ENCODE results near the gene EFCAB11.

The EFCAB11 gene

GRCh38 chr14:89908712-89909450, 45.6 kb downstream of the EFCAB11 start:
- TF ChIP-seq CTCF (IDR thresholded peaks at IDR 0.05) = no peak

- no peak for TF ChIP-seq CTCF (IDR thresholded peaks at IDR 0.05)
These were observed 46.9 kb downstream of the EFCAB11 start for GRCh38 chr14:89907655-89908054.

- TF ChIP-seq CTCF (IDR thresholded peaks at IDR 0.05) = no peak
These were observed 48.5 kb downstream of the EFCAB11 start for GRCh38 chr14:89906000-89906399.

- TF ChIP-seq CTCF (IDR thresholded peaks at IDR 0.05) = no peak
These were observed 51.1 kb downstream of the EFCAB11 start for GRCh38 chr14:89903340-89903952.

- TF ChIP-seq CTCF (IDR thresholded peaks at IDR 0.05) = no peak
These were observed 51.6 kb downstream of the EFCAB11 start for GRCh38 chr14:89902881-89903280.

GRCh38 chr14:89900802-89901201, 53.7 kb downstream of the EFCAB11 start:
- no peak for TF ChIP-seq CTCF (IDR thresholded peaks at IDR 0.05)

GRCh38 chr14:89899917-89900663, 54.4 kb downstream of the EFCAB11 start:
- TF ChIP-seq CTCF (IDR thresholded peaks at IDR 0.05) = peak; percentile 54
